SK-N-SH treated with all-trans-retinoic acid at 6 μM for 48 hours (cell line): ENCODE measurements around the gene MYO5B.

Experiments
- ATAC-seq: fragments of 200-7000 bp; cut with Tn5 transposase; 3 replicates; pipeline ENCODE4 v1.9.1; 2020; ENCODE audit warnings: mild to moderate bottlenecking, moderate library complexity
- ARNTL ChIP-seq: fragments of 450-650 bp; formaldehyde crosslinking; IDR thresholded peaks from 2 replicates; pipeline ENCODE4 v1.5.0; 2020; ENCODE audit warnings: low read depth, mild to moderate bottlenecking, moderate library complexity, borderline replicate concordance
- BACH2 ChIP-seq: fragments of 250-450 bp; sonication (Bioruptor Pico); IDR thresholded peaks from 2 replicates; pipeline ENCODE4 v1.9.0; 2021; ENCODE audit warnings: mild to moderate bottlenecking, borderline replicate concordance
- CSDC2 ChIP-seq: fragments of 250-450 bp; sonication (Bioruptor Pico); IDR thresholded peaks from 2 replicates; pipeline ENCODE4 v1.5.0; 2020; ENCODE audit warnings: mild to moderate bottlenecking, moderate library complexity
- CSRNP3 ChIP-seq: fragments of 250-450 bp; sonication (Bioruptor Pico); IDR thresholded peaks from 2 replicates; pipeline ENCODE4 v1.5.1; 2021; ENCODE audit warnings: mild to moderate bottlenecking, moderate library complexity
- ESRRG ChIP-seq: fragments of 250-450 bp; sonication (Bioruptor Pico); IDR thresholded peaks from 2 replicates; pipeline ENCODE4 v1.6.1; 2021; ENCODE audit warnings: mild to moderate bottlenecking
- GLIS3 ChIP-seq: fragments of 250-450 bp; sonication (Bioruptor Pico); IDR thresholded peaks from 2 replicates; pipeline ENCODE4 v1.5.0; 2020; ENCODE audit warnings: mild to moderate bottlenecking, moderate library complexity
- ISL1 ChIP-seq: fragments of 250-450 bp; sonication (Bioruptor Pico); IDR thresholded peaks from 2 replicates; pipeline ENCODE4 v2.1.2; 2022; ENCODE audit warnings: mild to moderate bottlenecking, moderate library complexity
- OSR1 ChIP-seq: fragments of 250-450 bp; sonication (Bioruptor Pico); IDR thresholded peaks from 2 replicates; pipeline ENCODE4 v1.8.0; 2022; ENCODE audit warnings: moderate library complexity, mild to moderate bottlenecking, inconsistent platforms
- PATZ1 ChIP-seq: fragments of 250-450 bp; sonication (Bioruptor Pico); IDR thresholded peaks from 2 replicates; pipeline ENCODE4 v1.8.0; 2020; ENCODE audit warnings: mild to moderate bottlenecking, moderate library complexity, borderline replicate concordance
- PPARA ChIP-seq: fragments of 250-450 bp; sonication (Bioruptor Pico); IDR thresholded peaks from 2 replicates; pipeline ENCODE4 v1.5.0; 2020; ENCODE audit warnings: mild to moderate bottlenecking, borderline replicate concordance
- RARB ChIP-seq: fragments of 250-450 bp; sonication (Bioruptor Pico); IDR thresholded peaks from 2 replicates; pipeline ENCODE4 v1.8.0; 2021; ENCODE audit warnings: mild to moderate bottlenecking, moderate library complexity
- SNAI2 ChIP-seq: fragments of 250-450 bp; sonication (Bioruptor Pico); IDR thresholded peaks from 2 replicates; pipeline ENCODE4 v1.5.0; 2020; ENCODE audit warnings: mild to moderate bottlenecking, moderate library complexity
- TCF4 ChIP-seq: fragments of 250-450 bp; sonication (Bioruptor Pico); IDR thresholded peaks from 2 replicates; pipeline ENCODE4 v1.8.0; 2021; ENCODE audit warnings: mild to moderate bottlenecking, moderate library complexity, borderline replicate concordance
- TOX ChIP-seq: fragments of 250-450 bp; sonication (Bioruptor Pico); IDR thresholded peaks from 2 replicates; pipeline ENCODE4 v1.8.0; 2021; ENCODE audit warnings: mild to moderate bottlenecking, moderate library complexity, borderline replicate concordance
- ZC3H10 ChIP-seq: fragments of 250-450 bp; sonication (Bioruptor Pico); IDR thresholded peaks from 2 replicates; pipeline ENCODE4 v1.5.1; 2021; ENCODE audit warnings: mild to moderate bottlenecking, moderate library complexity
- ZFP3 ChIP-seq: fragments of 250-450 bp; sonication (Bioruptor Pico); IDR thresholded peaks from 2 replicates; pipeline ENCODE4 v1.5.0; 2020; ENCODE audit warnings: mild to moderate bottlenecking, moderate library complexity
- ZFP30 ChIP-seq: fragments of 450-650 bp; formaldehyde crosslinking; IDR thresholded peaks from 2 replicates; pipeline ENCODE4 v1.5.0; 2022; ENCODE audit warnings: mild to moderate bottlenecking, moderate library complexity
- ZNF565 ChIP-seq: fragments of 450-650 bp; formaldehyde crosslinking; conservative IDR thresholded peaks from 2 replicates; pipeline ENCODE4 v1.5.0; 2020; ENCODE audit warnings: low read depth, mild to moderate bottlenecking, moderate library complexity
- ZNF70 ChIP-seq: fragments of 450-650 bp; formaldehyde crosslinking; IDR thresholded peaks from 2 replicates; pipeline ENCODE4 v1.5.0; 2020; ENCODE audit warnings: mild to moderate bottlenecking, moderate library complexity
- ZNF8 ChIP-seq: fragments of 450-650 bp; formaldehyde crosslinking; IDR thresholded peaks from 2 replicates; pipeline ENCODE4 v1.5.0; 2020; ENCODE audit warnings: mild to moderate bottlenecking, moderate library complexity
- TF ChIP-seq, protein P1 (sequence below): fragments of 250-450 bp; sonication (Bioruptor Pico); IDR thresholded peaks from 2 replicates; pipeline ENCODE4 v1.8.0; 2021; ENCODE audit warnings: low read depth, mild to moderate bottlenecking, moderate library complexity, borderline replicate concordance

MYO5B gene

GRCh38 chr18:50092245-50092805 is 102.6 kb downstream of the MYO5B start:
- ATAC-seq: no peak
- TF ChIP-seq TOX (CRISPR knock-in tag): no peak
- no peak for TF ChIP-seq PATZ1 (CRISPR knock-in tag)
- no peak for TF ChIP-seq ZC3H10 (CRISPR knock-in tag)
- no peak for TF ChIP-seq BACH2
- TF ChIP-seq GLIS3 (CRISPR knock-in tag): no peak
- TF ChIP-seq ARNTL: no peak
- TF ChIP-seq RARB (CRISPR knock-in tag): no peak
- TF ChIP-seq ZNF70 (CRISPR knock-in tag): no peak
- no peak for TF ChIP-seq ZFP3 (CRISPR knock-in tag)

GRCh38 chr18:50091509-50092244 is 103.3 kb downstream of the MYO5B start:
- no peak for TF ChIP-seq TCF4 (CRISPR knock-in tag)
- no peak for TF ChIP-seq BACH2
- no peak for TF ChIP-seq ZNF8 (CRISPR knock-in tag)
- TF ChIP-seq ZFP30: no peak
- no peak for TF ChIP-seq RARB (CRISPR knock-in tag)
- TF ChIP-seq CSDC2 (CRISPR knock-in tag): no peak
- no peak for TF ChIP-seq CSRNP3 (CRISPR knock-in tag)
- TF ChIP-seq ESRRG (CRISPR knock-in tag): no peak
- no peak for TF ChIP-seq GLIS3 (CRISPR knock-in tag)
- no peak for TF ChIP-seq ISL1 (CRISPR knock-in tag)
- no peak for TF ChIP-seq PATZ1 (CRISPR knock-in tag)
- no peak for TF ChIP-seq SNAI2 (CRISPR knock-in tag)
- TF ChIP-seq OSR1 (CRISPR knock-in tag): no peak
- TF ChIP-seq ZNF565 (CRISPR knock-in tag): no peak
- TF ChIP-seq, protein P1, sequence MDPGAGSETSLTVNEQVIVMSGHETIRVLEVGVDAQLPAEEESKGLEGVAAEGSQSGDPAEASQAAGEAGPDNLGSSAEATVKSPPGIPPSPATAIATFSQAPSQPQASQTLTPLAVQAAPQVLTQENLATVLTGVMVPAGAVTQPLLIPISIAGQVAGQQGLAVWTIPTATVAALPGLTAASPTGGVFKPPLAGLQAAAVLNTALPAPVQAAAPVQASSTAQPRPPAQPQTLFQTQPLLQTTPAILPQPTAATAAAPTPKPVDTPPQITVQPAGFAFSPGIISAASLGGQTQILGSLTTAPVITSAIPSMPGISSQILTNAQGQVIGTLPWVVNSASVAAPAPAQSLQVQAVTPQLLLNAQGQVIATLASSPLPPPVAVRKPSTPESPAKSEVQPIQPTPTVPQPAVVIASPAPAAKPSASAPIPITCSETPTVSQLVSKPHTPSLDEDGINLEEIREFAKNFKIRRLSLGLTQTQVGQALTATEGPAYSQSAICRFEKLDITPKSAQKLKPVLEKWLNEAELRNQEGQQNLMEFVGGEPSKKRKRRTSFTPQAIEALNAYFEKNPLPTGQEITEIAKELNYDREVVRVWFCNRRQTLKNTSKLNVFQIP (CRISPR knock-in tag): no peak
- ATAC-seq: no peak

DNA sequence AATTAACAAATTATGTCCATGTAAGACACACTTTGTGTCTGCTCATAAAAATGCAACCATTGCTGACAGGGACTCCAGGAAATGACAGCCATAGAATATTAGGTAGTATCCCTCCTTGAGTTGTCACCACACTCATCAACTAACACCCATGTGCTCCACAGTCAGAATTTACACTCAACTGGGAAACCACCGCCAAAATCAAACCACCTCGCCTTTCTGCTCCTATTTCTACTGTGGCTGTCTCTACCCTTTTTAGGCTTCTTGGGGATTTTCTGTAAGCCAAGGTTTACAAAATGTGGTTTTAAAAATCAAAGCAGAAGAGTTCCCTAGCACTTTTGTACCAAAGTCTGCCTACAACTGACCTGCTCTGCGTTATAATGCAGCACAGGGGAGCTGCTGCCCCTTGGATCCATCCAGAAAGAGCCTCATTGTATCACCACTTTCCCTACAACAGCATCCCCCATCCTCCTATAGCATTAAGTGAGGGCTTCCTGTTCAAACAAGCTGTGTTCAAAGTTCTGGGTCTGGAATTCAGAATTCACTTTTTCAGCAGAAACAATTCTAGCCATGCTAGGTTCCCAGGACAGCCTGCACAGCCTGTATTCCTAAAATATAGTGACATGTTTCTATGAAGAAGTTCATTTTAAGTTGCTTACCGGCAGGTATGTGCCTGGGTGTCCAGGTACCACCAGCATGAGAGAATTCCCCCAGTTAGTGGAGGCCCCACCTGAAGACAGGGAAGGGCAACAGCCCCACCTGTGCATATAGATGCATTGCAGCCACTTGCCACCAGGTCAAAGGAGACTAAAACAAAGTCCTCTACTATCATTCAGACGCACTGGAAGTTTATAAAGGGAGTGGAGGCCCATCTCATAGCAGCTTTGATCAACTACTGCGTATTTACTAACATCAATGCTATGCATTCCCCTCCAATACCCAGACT is 104.3 kb downstream of the MYO5B start:
- ATAC-seq: no peak
- no peak for TF ChIP-seq ZNF8 (CRISPR knock-in tag)
- TF ChIP-seq PPARA (CRISPR knock-in tag): no peak
- no peak for TF ChIP-seq RARB (CRISPR knock-in tag)
- TF ChIP-seq ESRRG (CRISPR knock-in tag): no peak
- no peak for TF ChIP-seq ARNTL
- TF ChIP-seq SNAI2 (CRISPR knock-in tag): no peak
- TF ChIP-seq TCF4 (CRISPR knock-in tag): no peak
- no peak for TF ChIP-seq CSRNP3 (CRISPR knock-in tag)
- no peak for TF ChIP-seq GLIS3 (CRISPR knock-in tag)
- no peak for TF ChIP-seq ZFP3 (CRISPR knock-in tag)
- TF ChIP-seq, protein P1 (CRISPR knock-in tag): no peak
- TF ChIP-seq ZNF70 (CRISPR knock-in tag): no peak
- TF ChIP-seq PATZ1 (CRISPR knock-in tag): no peak
